ENCODE results near the gene GPR137B. TPM values are rescaled to one million over a fixed set of nuclear protein-coding genes. Genes with fewer than 3 reads are reported as not detected.

The GPR137B gene
- total and polyA plus RNA-seq, 2 of the 13 experiments (the other 11 are each of a cell fraction or from before 2014, with no cell fraction given), result 0.31 to 0.41 TPM

DNA sequence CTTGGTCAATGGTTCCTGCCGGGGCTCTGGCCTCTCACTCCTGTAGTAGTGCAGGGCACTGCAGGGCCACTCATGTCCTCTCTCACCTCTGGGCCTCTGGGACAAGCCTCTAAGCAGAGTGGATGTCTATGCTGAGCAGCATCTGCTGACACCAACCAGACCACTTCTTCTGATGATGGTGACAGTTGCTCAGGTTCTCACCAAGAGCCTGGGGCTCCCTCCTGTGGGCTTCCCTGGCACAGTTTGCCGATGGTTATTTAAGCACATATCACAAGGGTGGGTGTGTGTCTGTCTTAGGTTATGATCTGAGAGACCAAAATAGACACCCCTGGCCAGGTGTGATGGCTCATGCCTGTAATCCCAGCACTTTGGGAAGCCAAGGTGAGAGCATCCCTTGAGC is 17.4 kb upstream of the GPR137B start (continued):
- TF ChIP-seq, protein P1, sequence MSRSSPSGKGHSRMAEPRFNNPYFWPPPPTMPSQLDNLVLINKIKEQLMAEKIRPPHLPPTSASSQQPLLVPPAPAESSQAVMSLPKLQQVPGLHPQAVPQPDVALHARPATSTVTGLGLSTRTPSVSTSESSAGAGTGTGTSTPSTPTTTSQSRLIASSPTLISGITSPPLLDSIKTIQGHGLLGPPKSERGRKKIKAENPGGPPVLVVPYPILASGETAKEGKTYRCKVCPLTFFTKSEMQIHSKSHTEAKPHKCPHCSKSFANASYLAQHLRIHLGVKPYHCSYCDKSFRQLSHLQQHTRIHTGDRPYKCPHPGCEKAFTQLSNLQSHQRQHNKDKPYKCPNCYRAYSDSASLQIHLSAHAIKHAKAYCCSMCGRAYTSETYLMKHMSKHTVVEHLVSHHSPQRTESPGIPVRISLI (CRISPR knock-in tag; IDR thresholded peaks at IDR 0.05; ENCODE audit: borderline replicate concordance), result no peak

DNA sequence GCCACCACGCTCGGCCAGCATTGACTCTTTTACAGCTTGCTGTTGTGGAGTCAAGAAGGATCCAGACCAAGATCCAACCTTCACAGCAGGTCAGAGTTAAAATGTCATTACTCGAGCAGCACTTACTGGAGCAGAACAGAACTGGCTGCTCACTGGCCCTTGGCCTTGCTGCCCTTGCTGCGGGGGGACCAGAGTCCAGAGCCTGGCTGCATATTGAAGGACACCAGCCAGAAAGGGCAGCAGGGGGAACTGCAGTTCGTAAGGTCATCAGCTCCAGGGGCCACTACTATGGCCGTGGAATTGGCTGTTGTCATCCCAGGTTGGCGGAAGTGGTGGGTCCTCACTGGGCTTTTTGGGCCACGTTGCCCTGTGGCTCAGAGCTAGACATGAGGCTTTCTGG is 15.3 kb upstream of the GPR137B start:
- Histone ChIP-seq H3K4me3 (replicated peaks in 1 of 3; ENCODE audit: insufficient read depth in 1 of 3, low read depth in 2 of 3, low read length in 3 of 3) (no peak overlapping the region), H3K4me2 (ENCODE audit: low read depth, low read length) (no peak overlapping the region), H3K27ac (ENCODE audit: extremely low read length, insufficient read depth, low read length) (no peak overlapping the region), H3K27me3 (ENCODE audit: control insufficient read depth in 1 of 2, insufficient read depth in 2 of 2, low read length in 2 of 2) (peaks cover 0 to 14% of the 10 kb centered on the region in 2 experiments; a peak in 3 of 5 replicates), H4K20me1 (ENCODE audit: insufficient read depth, low read length) (no peaks in the 10 kb centered on the region), H3K9me3 (ENCODE audit: low read length) (no peaks in the 10 kb centered on the region), H2AFZ (ENCODE audit: low read length) (no peak overlapping the region), H3K4me1 (ENCODE audit: insufficient read depth, low read length) (peaks cover 16% of the 10 kb centered on the region), H3K9ac (ENCODE audit: insufficient read depth, low read depth, low read length) (no peak overlapping the region), H3K36me3 (replicated peaks in 1 of 2; ENCODE audit: control insufficient read depth in 1 of 2, insufficient read depth in 2 of 2, low read length in 2 of 2) (no peaks in the 10 kb centered on the region), H3K79me2 (ENCODE audit: insufficient read depth, low read length) (no peaks in the 10 kb centered on the region)
- no peak for FAIRE-seq
- in situ Hi-C loops (cut with HindIII; ENCODE audit: extremely low pct_ligation_motif_present, low pct_unique_long_range_greater_than_20kb) (no loop called here), intact Hi-C loops (cut with micrococcal nuclease; ENCODE audit: unreplicated experiment) (no loop called here)
- BruUV-seq (replicated peaks), result no TSS peak
- WGBS (ENCODE audit: low lambda C conversion rate), result 36% methylated on average over 3 of the region's 8 CpGs
- CTCF ChIA-PET (ENCODE audit: low intra/inter-chr PET ratio, low total read pairs), result no interaction called here
- no peak for DNase-seq (ENCODE audit: low spot score)
- peak; percentile 76 for ATAC-seq
- POLR2A ChIA-PET, result no interaction called here
- TF ChIP-seq TCF7 (IDR thresholded peaks at IDR 0.05; ENCODE audit: low read depth) (no peak), ZNF331 (CRISPR knock-in tag; IDR thresholded peaks at IDR 0.05) (no peak), ATRX (CRISPR knock-in tag; IDR thresholded peaks at IDR 0.05; ENCODE audit: borderline replicate concordance) (no peak), HMG20B (CRISPR knock-in tag; conservative IDR thresholded peaks at IDR 0.05) (no peak), ZNF224 (CRISPR knock-in tag; IDR thresholded peaks at IDR 0.05) (no peak), GABPB1 (CRISPR knock-in tag; IDR thresholded peaks at IDR 0.05) (no peak), RFX1 (IDR thresholded peaks at IDR 0.05) (no peak), ELF4 (CRISPR knock-in tag; IDR thresholded peaks at IDR 0.05; ENCODE audit: borderline replicate concordance) (no peak), KLF11 (CRISPR knock-in tag; IDR thresholded peaks at IDR 0.05) (no peak), ESRRA (CRISPR knock-in tag; IDR thresholded peaks at IDR 0.05; ENCODE audit: low read depth) (peak; percentile 54; the same call in 1 of the 2 replicates), ZNF619 (CRISPR knock-in tag; IDR thresholded peaks at IDR 0.05) (no peak), RBFOX2 (IDR thresholded peaks at IDR 0.05; ENCODE audit: low read depth, low read length) (no peak)
- TF ChIP-seq, protein P2, sequence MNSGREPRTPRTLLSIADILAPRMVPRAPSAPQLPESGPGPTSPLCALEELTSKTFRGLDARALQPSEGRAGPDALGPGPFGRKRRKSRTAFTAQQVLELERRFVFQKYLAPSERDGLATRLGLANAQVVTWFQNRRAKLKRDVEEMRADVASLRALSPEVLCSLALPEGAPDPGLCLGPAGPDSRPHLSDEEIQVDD (CRISPR knock-in tag; IDR thresholded peaks at IDR 0.05; ENCODE audit: borderline replicate concordance), result no peak
- TF ChIP-seq, protein P3, sequence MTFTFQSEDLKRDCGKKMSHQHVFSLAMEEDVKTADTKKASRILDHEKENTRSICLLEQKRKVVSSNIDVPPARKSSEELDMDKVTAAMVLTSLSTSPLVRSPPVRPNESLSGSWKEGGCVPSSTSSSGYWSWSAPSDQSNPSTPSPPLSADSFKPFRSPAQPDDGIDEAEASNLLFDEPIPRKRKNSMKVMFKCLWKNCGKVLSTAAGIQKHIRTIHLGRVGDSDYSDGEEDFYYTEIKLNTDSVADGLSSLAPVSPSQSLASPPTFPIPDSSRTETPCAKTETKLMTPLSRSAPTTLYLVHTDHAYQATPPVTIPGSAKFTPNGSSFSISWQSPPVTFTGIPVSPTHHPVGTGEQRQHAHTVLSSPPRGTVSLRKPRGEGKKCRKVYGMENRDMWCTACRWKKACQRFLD (CRISPR knock-in tag; IDR thresholded peaks at IDR 0.05; ENCODE audit: borderline replicate concordance), result no peak
- TF ChIP-seq, protein P4, sequence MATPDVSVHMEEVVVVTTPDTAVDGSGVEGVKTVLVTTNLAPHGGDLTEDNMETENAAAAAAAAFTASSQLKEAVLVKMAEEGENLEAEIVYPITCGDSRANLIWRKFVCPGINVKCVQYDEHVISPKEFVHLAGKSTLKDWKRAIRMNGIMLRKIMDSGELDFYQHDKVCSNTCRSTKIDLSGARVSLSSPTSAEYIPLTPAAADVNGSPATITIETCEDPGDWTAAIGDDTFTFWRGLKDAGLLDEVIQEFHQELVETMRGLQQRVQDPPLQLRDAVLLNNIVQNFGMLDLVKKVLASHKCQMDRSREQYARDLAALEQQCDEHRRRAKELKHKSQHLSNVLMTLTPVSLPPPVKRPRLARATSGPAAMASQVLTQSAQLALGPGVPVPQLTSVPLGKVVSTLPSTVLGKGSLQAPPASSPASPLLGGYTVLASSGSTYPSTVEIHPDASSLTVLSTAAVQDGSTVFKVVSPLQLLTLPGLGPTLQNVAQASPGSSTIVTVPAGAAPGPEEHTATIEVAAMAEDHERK (CRISPR knock-in tag; IDR thresholded peaks at IDR 0.05; ENCODE audit: low read depth), result no peak
- TF ChIP-seq, protein P5, sequence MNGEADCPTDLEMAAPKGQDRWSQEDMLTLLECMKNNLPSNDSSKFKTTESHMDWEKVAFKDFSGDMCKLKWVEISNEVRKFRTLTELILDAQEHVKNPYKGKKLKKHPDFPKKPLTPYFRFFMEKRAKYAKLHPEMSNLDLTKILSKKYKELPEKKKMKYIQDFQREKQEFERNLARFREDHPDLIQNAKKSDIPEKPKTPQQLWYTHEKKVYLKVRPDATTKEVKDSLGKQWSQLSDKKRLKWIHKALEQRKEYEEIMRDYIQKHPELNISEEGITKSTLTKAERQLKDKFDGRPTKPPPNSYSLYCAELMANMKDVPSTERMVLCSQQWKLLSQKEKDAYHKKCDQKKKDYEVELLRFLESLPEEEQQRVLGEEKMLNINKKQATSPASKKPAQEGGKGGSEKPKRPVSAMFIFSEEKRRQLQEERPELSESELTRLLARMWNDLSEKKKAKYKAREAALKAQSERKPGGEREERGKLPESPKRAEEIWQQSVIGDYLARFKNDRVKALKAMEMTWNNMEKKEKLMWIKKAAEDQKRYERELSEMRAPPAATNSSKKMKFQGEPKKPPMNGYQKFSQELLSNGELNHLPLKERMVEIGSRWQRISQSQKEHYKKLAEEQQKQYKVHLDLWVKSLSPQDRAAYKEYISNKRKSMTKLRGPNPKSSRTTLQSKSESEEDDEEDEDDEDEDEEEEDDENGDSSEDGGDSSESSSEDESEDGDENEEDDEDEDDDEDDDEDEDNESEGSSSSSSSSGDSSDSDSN (CRISPR knock-in tag; IDR thresholded peaks at IDR 0.05), result no peak

Data from HepG2 (cell line).